ENCODE measurements around the gene ZNF211.

ZNF211 gene

DNA sequence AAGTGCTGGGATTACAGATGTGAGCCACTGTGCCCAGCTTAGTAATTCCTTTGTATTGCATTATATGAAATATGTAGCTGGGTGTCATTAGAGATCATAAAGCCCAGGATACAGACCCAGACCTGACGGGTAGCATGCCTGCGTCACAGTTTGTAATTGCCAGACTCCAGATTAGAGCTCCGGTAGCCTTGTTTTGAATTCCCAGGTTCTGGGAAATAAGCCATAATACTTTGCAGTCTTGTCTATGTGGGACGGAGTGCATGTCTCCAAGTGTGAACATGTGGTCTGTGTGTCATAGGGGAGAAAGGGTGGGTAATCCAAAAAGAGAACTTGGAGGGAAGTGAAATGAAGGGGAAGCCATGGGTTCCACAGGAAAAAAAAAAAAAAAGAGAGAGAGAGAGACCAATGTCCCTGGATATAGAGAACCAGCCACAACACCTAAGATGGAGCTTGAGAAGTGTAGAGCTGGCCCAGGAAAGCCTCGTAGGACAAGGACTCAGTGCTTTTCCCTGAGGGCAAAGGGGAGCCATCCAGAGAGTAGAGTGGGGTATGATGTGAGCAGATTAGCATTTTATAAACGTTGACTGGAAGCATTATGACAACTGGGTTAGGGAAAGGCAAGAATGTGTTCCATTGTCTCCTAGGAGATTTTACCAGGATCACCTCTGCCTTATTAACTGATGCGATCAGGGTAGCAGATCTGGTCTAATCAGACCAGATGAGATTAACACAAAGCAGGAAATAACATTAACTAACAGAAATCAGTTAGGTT is 38.3 kb downstream of the ZNF211 start:
- no peak for DNase-seq (ENCODE audit: insufficient read length, low spot score)
- no peak for TF ChIP-seq POLR2A (IDR thresholded peaks at IDR 0.05; ENCODE audit: low read depth, low read length)
- FAIRE-seq: no peak

DNA sequence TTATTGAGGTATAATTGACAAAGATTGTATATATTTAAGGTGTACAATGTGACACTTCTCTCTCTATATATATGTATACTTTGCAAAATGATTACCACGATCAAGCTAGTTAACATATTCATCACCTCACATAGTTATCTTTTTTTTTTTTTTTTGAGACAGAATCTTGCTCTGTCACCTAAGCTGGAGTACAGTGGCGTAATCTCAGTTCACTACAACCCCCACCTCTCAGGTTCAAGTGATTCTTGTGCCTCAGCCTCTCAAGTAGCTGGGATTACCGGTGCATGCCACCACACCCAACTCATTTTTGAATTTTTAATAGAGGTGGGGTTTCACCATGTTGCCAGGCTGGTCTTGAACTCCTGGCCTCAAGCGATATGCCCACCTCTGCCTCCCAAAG is 39.5 kb downstream of the ZNF211 start:
- FAIRE-seq: no peak
- DNase-seq (ENCODE audit: insufficient read length, low spot score): no peak
- no peak for TF ChIP-seq POLR2A (IDR thresholded peaks at IDR 0.05; ENCODE audit: low read depth, low read length)

DNA sequence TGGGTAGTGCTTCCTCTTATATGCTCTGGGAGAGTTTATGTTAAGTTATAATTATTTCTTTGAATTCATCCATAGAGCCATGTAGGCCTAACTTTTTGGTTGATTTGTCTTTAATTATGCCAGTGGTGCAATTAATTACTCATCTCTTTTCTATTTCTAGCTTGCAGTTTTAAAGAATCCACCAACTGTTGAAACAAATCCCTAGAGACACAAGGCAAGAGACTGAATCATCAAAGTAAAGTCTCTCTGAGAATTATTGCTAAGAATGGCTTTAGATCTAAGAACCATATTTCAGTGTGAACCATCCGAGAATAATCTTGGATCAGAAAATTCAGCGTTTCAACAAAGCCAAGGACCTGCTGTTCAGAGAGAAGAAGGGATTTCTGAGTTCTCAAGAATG is 42.9 kb downstream of the ZNF211 start:
- FAIRE-seq (no peak), DNase-seq (ENCODE audit: insufficient read length, low spot score) (no peak)
- no peak for TF ChIP-seq POLR2A (IDR thresholded peaks at IDR 0.05; ENCODE audit: low read depth, low read length)

DNA sequence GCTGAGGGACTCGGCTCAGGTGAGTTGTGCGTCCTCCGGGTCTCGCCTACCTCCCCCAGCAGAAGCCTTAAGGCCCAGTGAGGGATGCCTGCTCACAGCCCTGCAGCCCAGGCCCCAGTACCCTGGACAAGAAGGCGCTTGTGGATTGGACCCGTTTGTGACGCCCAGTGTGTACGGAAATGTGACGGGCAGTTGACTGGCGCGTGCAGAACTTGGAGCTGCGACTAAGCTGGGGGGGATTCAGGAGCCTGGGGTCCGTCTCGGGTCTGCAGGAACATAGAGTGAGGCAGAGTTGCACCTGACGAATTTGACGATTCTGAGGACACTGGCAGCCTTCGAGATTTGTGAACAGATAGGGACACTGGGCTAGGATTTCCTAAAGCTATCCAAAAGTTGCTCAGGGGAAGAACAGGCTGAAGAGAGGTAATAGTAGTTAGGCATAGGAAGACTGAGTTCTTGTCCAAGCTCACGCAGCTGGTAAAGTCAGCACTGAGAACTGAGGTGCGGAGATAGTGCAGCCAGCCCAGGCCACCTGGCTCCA is 49.3 kb downstream of the ZNF211 start:
- no peak for FAIRE-seq
- no peak for TF ChIP-seq POLR2A (IDR thresholded peaks at IDR 0.05; ENCODE audit: low read depth, low read length)

DNA sequence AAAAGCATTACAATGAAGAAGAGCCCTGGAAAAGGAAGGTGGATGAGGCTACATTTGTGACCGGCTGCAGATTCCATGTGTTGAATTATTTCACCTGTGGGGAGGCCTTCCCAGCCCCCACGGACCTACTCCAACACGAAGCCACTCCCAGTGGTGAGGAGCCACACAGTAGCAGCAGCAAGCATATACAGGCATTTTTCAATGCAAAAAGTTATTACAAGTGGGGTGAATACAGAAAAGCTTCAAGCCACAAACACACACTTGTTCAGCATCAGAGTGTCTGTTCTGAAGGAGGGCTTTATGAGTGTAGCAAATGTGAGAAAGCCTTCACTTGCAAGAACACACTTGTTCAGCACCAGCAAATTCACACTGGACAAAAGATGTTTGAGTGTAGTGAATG is 53.8 kb downstream of the ZNF211 start:
- DNase-seq (ENCODE audit: insufficient read length, low spot score): no peak
- no peak for FAIRE-seq
- no peak for TF ChIP-seq POLR2A (IDR thresholded peaks at IDR 0.05; ENCODE audit: low read depth, low read length)

More for the DNA sequence above, 49.3 kb downstream of the ZNF211 start:
- DNase-seq (ENCODE audit: insufficient read length, low spot score): no peak

DNA sequence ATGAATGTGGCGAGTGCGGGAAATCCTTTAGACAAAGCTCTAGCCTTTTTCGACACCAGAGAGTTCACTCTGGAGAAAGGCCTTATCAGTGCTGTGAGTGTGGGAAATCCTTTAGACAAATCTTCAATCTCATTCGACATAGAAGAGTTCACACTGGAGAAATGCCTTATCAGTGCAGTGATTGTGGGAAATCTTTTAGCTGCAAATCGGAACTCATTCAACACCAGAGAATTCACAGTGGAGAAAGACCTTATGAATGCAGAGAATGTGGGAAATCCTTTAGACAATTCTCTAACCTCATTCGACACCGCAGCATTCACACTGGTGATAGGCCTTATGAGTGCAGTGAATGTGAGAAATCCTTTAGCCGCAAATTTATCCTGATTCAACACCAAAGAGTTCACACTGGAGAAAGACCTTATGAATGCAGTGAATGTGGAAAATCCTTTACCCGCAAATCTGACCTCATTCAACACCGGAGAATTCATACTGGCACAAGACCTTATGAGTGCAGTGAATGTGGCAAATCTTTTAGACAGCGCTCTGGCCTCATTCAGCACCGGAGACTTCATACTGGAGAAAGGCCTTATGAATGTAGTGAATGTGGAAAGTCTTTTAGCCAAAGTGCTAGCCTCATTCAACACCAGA is 54.5 kb downstream of the ZNF211 start:
- TF ChIP-seq POLR2A (IDR thresholded peaks at IDR 0.05; ENCODE audit: low read depth, low read length): no peak
- DNase-seq (ENCODE audit: insufficient read length, low spot score) (no peak), FAIRE-seq (no peak)

DNA sequence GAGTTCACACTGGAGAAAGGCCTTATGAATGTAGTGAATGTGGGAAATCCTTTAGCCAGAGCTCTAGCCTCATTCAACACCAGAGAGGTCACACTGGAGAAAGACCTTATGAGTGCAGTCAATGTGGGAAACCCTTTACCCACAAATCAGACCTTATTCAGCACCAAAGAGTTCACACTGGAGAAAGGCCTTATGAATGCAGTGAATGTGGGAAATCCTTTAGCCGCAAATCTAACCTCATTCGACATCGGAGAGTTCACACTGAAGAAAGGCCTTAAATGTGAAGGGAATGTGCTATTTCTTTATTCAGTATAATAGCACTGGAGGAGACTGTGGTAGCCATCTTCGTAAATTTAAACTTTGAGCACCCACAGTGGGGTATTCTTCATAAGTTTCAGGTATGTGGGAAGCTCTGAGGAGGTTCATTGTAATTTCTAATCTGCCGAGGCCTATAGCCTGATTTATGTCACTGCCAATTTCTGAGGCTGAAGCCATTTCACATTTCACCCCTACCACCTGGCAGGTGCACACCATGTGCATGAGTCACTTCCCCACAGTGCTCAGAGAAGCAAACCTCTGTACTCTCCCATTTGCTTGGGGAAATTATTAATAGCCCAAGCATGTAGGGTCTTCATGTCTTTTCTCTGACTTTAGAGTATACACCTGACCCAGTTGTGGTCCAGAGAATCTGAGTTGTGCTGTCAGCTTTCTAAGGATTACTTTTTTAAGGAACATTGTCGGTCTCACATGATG is 55.2 kb downstream of the ZNF211 start:
- no peak for TF ChIP-seq POLR2A (IDR thresholded peaks at IDR 0.05; ENCODE audit: low read depth, low read length)
- FAIRE-seq (no peak), DNase-seq (ENCODE audit: insufficient read length, low spot score) (no peak)

DNA sequence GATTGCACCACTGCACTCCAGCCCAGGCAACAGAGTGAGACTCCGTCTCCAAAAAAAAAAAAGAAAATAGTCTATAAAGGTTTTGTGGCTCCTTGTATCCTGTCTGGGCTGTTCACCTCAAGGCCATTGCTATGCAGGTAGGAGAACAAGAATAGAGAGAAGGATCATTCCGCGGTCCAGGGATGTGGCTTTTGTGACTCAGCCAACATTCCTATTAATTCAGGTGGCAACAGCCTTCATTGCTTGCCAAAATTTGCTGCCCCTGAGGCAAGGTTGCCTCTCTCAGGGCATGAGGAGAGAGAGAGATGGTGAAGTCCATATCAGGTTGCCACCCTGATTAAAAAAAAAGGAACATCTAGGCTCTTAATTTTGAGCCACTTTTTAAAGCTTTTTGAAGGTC is 56.8 kb downstream of the ZNF211 start:
- no peak for DNase-seq (ENCODE audit: insufficient read length, low spot score)
- TF ChIP-seq POLR2A (IDR thresholded peaks at IDR 0.05; ENCODE audit: low read depth, low read length): no peak

More for the DNA sequence above, 56.8 kb downstream of the ZNF211 start:
- no peak for FAIRE-seq

All from H54 (cell line).